Ramos (cell line): ENCODE data around the gene CD247.

Experiments used
- in situ Hi-C: fragments of 300-500 bp; cut with MboI; formaldehyde crosslinking; loops from one replicate; pipeline ENCODE4 v1.14.3; 2022; ENCODE audit warnings: low sequenced_read_pairs; ENCODE audit not compliant: unreplicated experiment

CD247 gene

GRCh38 chr1:167447521-167448136 lies 70.7 kb downstream of the CD247 start:
- in situ Hi-C loops, result loop anchor here (10.0 to 25.0 kb wide), 2 partner anchors 87 to 535 kb away; no protein-coding TSS in a partner anchor

- in situ Hi-C loops, result loop anchor here (10.0 to 25.0 kb wide), 2 partner anchors 88 to 535 kb away; no protein-coding TSS in a partner anchor
These were observed 71.4 kb downstream of the CD247 start for GRCh38 chr1:167446966-167447365.

- in situ Hi-C loops, result loop anchor here (5.0 to 25.0 kb wide), 5 partner anchors 41 to 531 kb away; no protein-coding TSS in a partner anchor
These were observed 74.6 kb downstream of the CD247 start for GRCh38 chr1:167443757-167444156.

GRCh38 chr1:167442854-167443565 lies 75.3 kb downstream of the CD247 start:
- in situ Hi-C loops, result loop anchor here (5.0 to 25.0 kb wide), 5 partner anchors 41 to 531 kb away; no protein-coding TSS in a partner anchor

- in situ Hi-C loops, result loop anchor here (5.0 to 25.0 kb wide), 5 partner anchors 40 to 530 kb away; no protein-coding TSS in a partner anchor
These were observed 76.0 kb downstream of the CD247 start for GRCh38 chr1:167442142-167442848.

GRCh38 chr1:167441222-167441621 lies 77.1 kb downstream of the CD247 start:
- in situ Hi-C loops, result loop anchor here (5.0 to 25.0 kb wide), 5 partner anchors 39 to 529 kb away; no protein-coding TSS in a partner anchor

- in situ Hi-C loops, result loop anchor here (5.0 to 25.0 kb wide), 5 partner anchors 38 to 528 kb away; no protein-coding TSS in a partner anchor
These were observed 77.6 kb downstream of the CD247 start for GRCh38 chr1:167440776-167441175.

- in situ Hi-C loops, result loop anchor here (5.0 to 25.0 kb wide), 5 partner anchors 38 to 528 kb away; no protein-coding TSS in a partner anchor
These were observed 78.0 kb downstream of the CD247 start for GRCh38 chr1:167440345-167440744.

- in situ Hi-C loops, result loop anchor here (25.0 kb wide), 1 partner anchor 527 kb away; no protein-coding TSS in a partner anchor
These were observed 78.9 kb downstream of the CD247 start for GRCh38 chr1:167439301-167439988.

- in situ Hi-C loops, result loop anchor here (25.0 kb wide), 1 partner anchor 526 kb away; no protein-coding TSS in a partner anchor
These were observed 79.9 kb downstream of the CD247 start for GRCh38 chr1:167438171-167439138.

GRCh38 chr1:167435484-167435883 lies 82.8 kb downstream of the CD247 start:
- in situ Hi-C loops, result loop anchor here (25.0 kb wide), 1 partner anchor 523 kb away; no protein-coding TSS in a partner anchor

- in situ Hi-C loops, result loop anchor here (25.0 kb wide), 1 partner anchor 522 kb away; no protein-coding TSS in a partner anchor
These were observed 84.0 kb downstream of the CD247 start for GRCh38 chr1:167434306-167434705.

GRCh38 chr1:167433884-167434283 lies 84.4 kb downstream of the CD247 start:
- in situ Hi-C loops, result loop anchor here (25.0 kb wide), 1 partner anchor 522 kb away; no protein-coding TSS in a partner anchor

GRCh38 chr1:167432780-167433179 lies 85.5 kb downstream of the CD247 start:
- in situ Hi-C loops, result loop anchor here (25.0 kb wide), 1 partner anchor 520 kb away; no protein-coding TSS in a partner anchor

GRCh38 chr1:167431909-167432650 lies 86.2 kb downstream of the CD247 start:
- in situ Hi-C loops, result loop anchor here (25.0 kb wide), 1 partner anchor 520 kb away; no protein-coding TSS in a partner anchor

- in situ Hi-C loops, result loop anchor here (25.0 kb wide), 1 partner anchor 519 kb away; no protein-coding TSS in a partner anchor
These were observed 86.9 kb downstream of the CD247 start for GRCh38 chr1:167431261-167431908.

GRCh38 chr1:167430849-167431242 lies 87.5 kb downstream of the CD247 start:
- in situ Hi-C loops, result loop anchor here (25.0 kb wide), 1 partner anchor 519 kb away; no protein-coding TSS in a partner anchor
